ENCODE data around the gene RASAL1.

GRCh38 chr12:113056381-113056630 lies 79.3 kb downstream of the RASAL1 start:
- TF ChIP-seq EZH2 (IDR thresholded peaks at IDR 0.05; ENCODE audit: low read depth) (no peak), CTCF (conservative IDR thresholded peaks at IDR 0.05) (no peak)

Data from PC-9 (cell line).